HG02763 (cell line): ENCODE results near the gene RAB33A.

Experiments
- ATAC-seq: cut with Tn5 transposase; IDR thresholded peaks from one replicate; pipeline ENCODE4 v1.9.1; 2021; ENCODE audit warnings: mild to moderate bottlenecking, moderate library complexity; ENCODE audit not compliant: unreplicated experiment

RAB33A gene

GRCh38 chrX:130171446-130172126 lies at the start of gene RAB33A:
TSS of gene RAB33A (plus strand) at chrX:130171962. CDS start at chrX:130172063, 101 bp downstream.
- no peak for ATAC-seq

GRCh38 chrX:130124577-130124976 lies 47.2 kb upstream of the RAB33A start:
- no peak for ATAC-seq

- no peak for ATAC-seq
Observed at GRCh38 chrX:130125091-130125874, 46.5 kb upstream of the RAB33A start.

GRCh38 chrX:130130990-130131389 lies 40.8 kb upstream of the RAB33A start:
- no peak for ATAC-seq

GRCh38 chrX:130136496-130136895 lies 35.3 kb upstream of the RAB33A start:
- no peak for ATAC-seq

GRCh38 chrX:130136961-130137360 lies 34.8 kb upstream of the RAB33A start:
- ATAC-seq, result no peak

- ATAC-seq, result no peak
Observed at GRCh38 chrX:130139474-130140201, 32.1 kb upstream of the RAB33A start.

GRCh38 chrX:130144509-130144908 lies 27.3 kb upstream of the RAB33A start:
- no peak for ATAC-seq

- ATAC-seq, result no peak
Observed at GRCh38 chrX:130145123-130145522, 26.6 kb upstream of the RAB33A start.

GRCh38 chrX:130147631-130148030 lies 24.1 kb upstream of the RAB33A start:
- ATAC-seq, result no peak

- ATAC-seq, result no peak
Observed at GRCh38 chrX:130155564-130155963, 16.2 kb upstream of the RAB33A start.

GRCh38 chrX:130158311-130158710 lies 13.5 kb upstream of the RAB33A start:
- ATAC-seq, result no peak

GRCh38 chrX:130159776-130160175 lies 12.0 kb upstream of the RAB33A start:
- ATAC-seq, result no peak

- ATAC-seq, result no peak
Observed at GRCh38 chrX:130162094-130162735, 9.5 kb upstream of the RAB33A start.

- no peak for ATAC-seq
Observed at GRCh38 chrX:130163398-130163797, 8.4 kb upstream of the RAB33A start.

GRCh38 chrX:130165181-130165702 lies 6.5 kb upstream of the RAB33A start:
- ATAC-seq, result no peak

GRCh38 chrX:130165703-130166502 lies 5.9 kb upstream of the RAB33A start, which contains the start of gene AIFM1:
TSS of gene AIFM1 (minus strand) at chrX:130165841. CDS start at chrX:130165656, 185 bp downstream.
- peak; percentile 86 for ATAC-seq

- ATAC-seq, result no peak
Observed at GRCh38 chrX:130166503-130166777, 5.3 kb upstream of the RAB33A start.

GRCh38 chrX:130167040-130167439 lies 4.7 kb upstream of the RAB33A start:
- no peak for ATAC-seq

GRCh38 chrX:130170752-130171445 lies 863 bp upstream of the RAB33A start:
- ATAC-seq, result peak; percentile 64
